Measurements from ENCODE around the gene TSPAN15. TPM values are rescaled to one million over a fixed set of nuclear protein-coding genes. Genes with fewer than 3 reads are reported as not detected.

TSPAN15 gene
- polyA plus RNA-seq, 1 donor (not counting 4 experiments of a cell fraction or from before 2014, with no cell fraction given): 2.1 TPM

DNA sequence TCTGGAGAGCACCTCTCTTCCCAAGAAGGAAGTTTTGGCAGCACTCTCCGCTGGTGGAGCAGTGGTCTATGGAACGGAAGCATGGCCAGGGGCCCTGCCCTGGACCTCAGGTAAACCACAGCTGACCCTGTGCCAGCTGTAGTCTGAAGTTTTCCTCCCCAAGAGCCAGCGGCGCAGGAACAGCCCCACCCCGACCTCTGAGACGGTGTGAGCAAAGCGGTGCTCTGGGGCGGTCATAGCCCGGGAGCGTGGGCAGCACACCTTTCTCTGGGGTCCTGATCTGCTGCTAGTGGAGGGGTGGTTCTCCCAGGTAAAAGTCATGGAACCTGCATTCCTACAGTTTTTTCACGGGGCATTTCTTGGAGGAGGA lies 52.6 kb downstream of the TSPAN15 start:
- Histone ChIP-seq H3K27me3 (ENCODE audit: control insufficient read depth, extremely low read depth, insufficient read depth, low read length) (peaks cover 4% of the 10 kb centered on the region), H2AFZ (ENCODE audit: control insufficient read depth, low read length) (no peak overlapping the region), H3K27ac (ENCODE audit: control insufficient read depth, insufficient read depth, low read length) (no peak overlapping the region), H3K9ac (ENCODE audit: control insufficient read depth, extremely low read depth, insufficient read depth, low read length) (no peak overlapping the region), H3K79me2 (ENCODE audit: control insufficient read depth, insufficient read depth, low read length) (no peaks in the 10 kb centered on the region), H3K9me1 (ENCODE audit: control insufficient read depth, extremely low read depth, insufficient read depth, low read length) (no peaks in the 10 kb centered on the region), H3K36me3 (ENCODE audit: control insufficient read depth in 2 of 2, extremely low read depth in 1 of 2, insufficient read depth in 2 of 2, low read length in 2 of 2) (no peaks in the 10 kb centered on the region), H3K4me3 (ENCODE audit: control insufficient read depth in 2 of 3, extremely low read depth in 1 of 3, insufficient read depth in 2 of 3, low read depth in 1 of 3, low read length in 3 of 3) (no peak overlapping the region), H3K4me1 (ENCODE audit: control insufficient read depth, extremely low read depth, insufficient read depth, low read length) (peaks cover 10% of the 10 kb centered on the region), H3K4me2 (ENCODE audit: control insufficient read depth, extremely low read depth, insufficient read depth, low read depth, low read length) (no peak overlapping the region), H4K20me1 (ENCODE audit: control insufficient read depth, extremely low read depth, insufficient read depth, low read length) (no peaks in the 10 kb centered on the region), H3K9me3 (ENCODE audit: control insufficient read depth, low read depth, low read length) (no peaks in the 10 kb centered on the region)
- FAIRE-seq: no peak
- TF ChIP-seq, protein P1, sequence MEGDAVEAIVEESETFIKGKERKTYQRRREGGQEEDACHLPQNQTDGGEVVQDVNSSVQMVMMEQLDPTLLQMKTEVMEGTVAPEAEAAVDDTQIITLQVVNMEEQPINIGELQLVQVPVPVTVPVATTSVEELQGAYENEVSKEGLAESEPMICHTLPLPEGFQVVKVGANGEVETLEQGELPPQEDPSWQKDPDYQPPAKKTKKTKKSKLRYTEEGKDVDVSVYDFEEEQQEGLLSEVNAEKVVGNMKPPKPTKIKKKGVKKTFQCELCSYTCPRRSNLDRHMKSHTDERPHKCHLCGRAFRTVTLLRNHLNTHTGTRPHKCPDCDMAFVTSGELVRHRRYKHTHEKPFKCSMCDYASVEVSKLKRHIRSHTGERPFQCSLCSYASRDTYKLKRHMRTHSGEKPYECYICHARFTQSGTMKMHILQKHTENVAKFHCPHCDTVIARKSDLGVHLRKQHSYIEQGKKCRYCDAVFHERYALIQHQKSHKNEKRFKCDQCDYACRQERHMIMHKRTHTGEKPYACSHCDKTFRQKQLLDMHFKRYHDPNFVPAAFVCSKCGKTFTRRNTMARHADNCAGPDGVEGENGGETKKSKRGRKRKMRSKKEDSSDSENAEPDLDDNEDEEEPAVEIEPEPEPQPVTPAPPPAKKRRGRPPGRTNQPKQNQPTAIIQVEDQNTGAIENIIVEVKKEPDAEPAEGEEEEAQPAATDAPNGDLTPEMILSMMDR (optimal IDR thresholded peaks at IDR 0.05 in 1 of 3, IDR thresholded peaks at IDR 0.05 in 1 of 3, conservative IDR thresholded peaks at IDR 0.05 in 1 of 3; ENCODE audit: extremely low read depth in 1 of 3, insufficient read depth in 2 of 3, low read length in 3 of 3): no peak
- no peak for TF ChIP-seq EZH2 (IDR thresholded peaks at IDR 0.05; ENCODE audit: low read length)
- DNase-seq (ENCODE audit: low read depth, low spot score): no peak
- dilution Hi-C loops (cut with MboI; ENCODE audit: extremely low pct_ligation_motif_present, low sequenced_read_pairs): no loop called here

DNA sequence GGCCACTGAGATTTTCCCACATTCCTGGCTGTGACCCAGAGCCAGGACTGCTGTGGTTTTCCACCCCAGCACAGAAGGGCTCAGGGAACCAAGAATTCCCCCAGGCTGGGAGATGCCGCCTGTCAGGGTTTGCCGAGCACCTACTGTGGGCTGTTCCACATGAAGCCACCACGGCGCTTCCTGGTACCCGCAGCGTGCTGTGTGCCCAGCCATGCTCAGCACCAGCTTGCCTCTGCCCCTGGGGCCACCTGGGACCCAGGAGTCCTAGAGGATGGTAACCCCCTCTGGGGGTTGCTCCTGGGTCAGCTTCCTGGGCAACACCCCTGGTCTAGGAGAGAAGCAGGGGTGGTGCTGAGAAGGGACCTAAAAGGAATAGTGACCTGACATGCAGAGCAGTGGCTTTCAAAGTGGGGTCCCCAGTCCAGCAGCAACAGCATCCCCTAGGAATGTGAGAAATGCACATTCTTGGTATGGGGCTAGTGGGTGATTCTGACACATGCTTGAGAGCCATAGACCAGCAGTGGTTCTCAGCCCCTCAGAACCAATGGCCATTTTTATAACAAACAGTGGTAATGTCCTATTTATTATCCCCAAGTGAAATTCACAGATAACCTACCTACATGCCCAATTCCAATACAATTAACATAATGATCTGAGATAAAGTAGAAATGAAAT lies 53.4 kb downstream of the TSPAN15 start:
- FAIRE-seq (no peak), DNase-seq (ENCODE audit: low read depth, low spot score) (no peak)
- no peak overlapping the region for H3K9ac ChIP-seq (ENCODE audit: control insufficient read depth, extremely low read depth, insufficient read depth, low read length)
- H3K27me3 ChIP-seq (ENCODE audit: control insufficient read depth, extremely low read depth, insufficient read depth, low read length): peaks cover 4% of the 10 kb centered on the region
- H4K20me1 ChIP-seq (ENCODE audit: control insufficient read depth, extremely low read depth, insufficient read depth, low read length): no peaks in the 10 kb centered on the region
- dilution Hi-C loops (cut with MboI; ENCODE audit: extremely low pct_ligation_motif_present, low sequenced_read_pairs): no loop called here
- no peaks in the 10 kb centered on the region for H3K9me1 ChIP-seq (ENCODE audit: control insufficient read depth, extremely low read depth, insufficient read depth, low read length)
- no peaks in the 10 kb centered on the region for H3K36me3 ChIP-seq (ENCODE audit: control insufficient read depth in 2 of 2, extremely low read depth in 1 of 2, insufficient read depth in 2 of 2, low read length in 2 of 2)
- H3K4me1 ChIP-seq (ENCODE audit: control insufficient read depth, extremely low read depth, insufficient read depth, low read length): peaks cover 10% of the 10 kb centered on the region
- H3K27ac ChIP-seq (ENCODE audit: control insufficient read depth, insufficient read depth, low read length): no peak overlapping the region
- H2AFZ ChIP-seq (ENCODE audit: control insufficient read depth, low read length): no peak overlapping the region
- H3K79me2 ChIP-seq (ENCODE audit: control insufficient read depth, insufficient read depth, low read length): no peaks in the 10 kb centered on the region
- H3K4me2 ChIP-seq (ENCODE audit: control insufficient read depth, extremely low read depth, insufficient read depth, low read depth, low read length): no peak overlapping the region
- H3K4me3 ChIP-seq (ENCODE audit: control insufficient read depth in 2 of 3, extremely low read depth in 1 of 3, insufficient read depth in 2 of 3, low read depth in 1 of 3, low read length in 3 of 3): no peak overlapping the region
- no peak for TF ChIP-seq EZH2 (IDR thresholded peaks at IDR 0.05; ENCODE audit: low read length)
- TF ChIP-seq, protein P1 (optimal IDR thresholded peaks at IDR 0.05 in 1 of 3, IDR thresholded peaks at IDR 0.05 in 1 of 3, conservative IDR thresholded peaks at IDR 0.05 in 1 of 3; ENCODE audit: extremely low read depth in 1 of 3, insufficient read depth in 2 of 3, low read length in 3 of 3): no peak
- no peaks in the 10 kb centered on the region for H3K9me3 ChIP-seq (ENCODE audit: control insufficient read depth, low read depth, low read length)
